ENCODE data around the gene WNT10A.

DNA sequence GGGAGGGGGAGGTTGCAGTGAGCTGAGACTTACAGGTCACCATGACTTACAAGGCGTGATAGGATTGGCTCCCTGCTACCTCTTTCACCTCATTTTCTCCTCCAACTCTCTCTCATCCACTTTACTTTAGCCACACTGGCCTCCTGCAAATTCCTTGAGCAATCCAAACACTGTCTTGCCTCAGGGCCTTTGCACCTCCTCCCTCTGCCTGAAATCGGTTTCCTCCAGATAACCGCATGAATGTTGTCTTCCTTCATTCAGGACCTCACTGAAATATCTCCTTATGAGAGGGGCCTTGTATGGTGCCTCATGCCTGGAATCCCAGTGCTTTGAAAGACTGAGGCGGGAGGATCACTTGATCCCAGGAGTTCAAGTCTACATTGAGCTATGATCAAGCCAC lies 21.8 kb downstream of the WNT10A start:
- TF ChIP-seq KDM1A (IDR thresholded peaks at IDR 0.05; ENCODE audit: borderline replicate concordance): no peak
- no peak for TF ChIP-seq FOXK2 (IDR thresholded peaks at IDR 0.05)
- no peak for TF ChIP-seq CHD2 (IDR thresholded peaks at IDR 0.05; ENCODE audit: borderline replicate concordance, low read depth, low read length)
- TF ChIP-seq, protein P1, sequence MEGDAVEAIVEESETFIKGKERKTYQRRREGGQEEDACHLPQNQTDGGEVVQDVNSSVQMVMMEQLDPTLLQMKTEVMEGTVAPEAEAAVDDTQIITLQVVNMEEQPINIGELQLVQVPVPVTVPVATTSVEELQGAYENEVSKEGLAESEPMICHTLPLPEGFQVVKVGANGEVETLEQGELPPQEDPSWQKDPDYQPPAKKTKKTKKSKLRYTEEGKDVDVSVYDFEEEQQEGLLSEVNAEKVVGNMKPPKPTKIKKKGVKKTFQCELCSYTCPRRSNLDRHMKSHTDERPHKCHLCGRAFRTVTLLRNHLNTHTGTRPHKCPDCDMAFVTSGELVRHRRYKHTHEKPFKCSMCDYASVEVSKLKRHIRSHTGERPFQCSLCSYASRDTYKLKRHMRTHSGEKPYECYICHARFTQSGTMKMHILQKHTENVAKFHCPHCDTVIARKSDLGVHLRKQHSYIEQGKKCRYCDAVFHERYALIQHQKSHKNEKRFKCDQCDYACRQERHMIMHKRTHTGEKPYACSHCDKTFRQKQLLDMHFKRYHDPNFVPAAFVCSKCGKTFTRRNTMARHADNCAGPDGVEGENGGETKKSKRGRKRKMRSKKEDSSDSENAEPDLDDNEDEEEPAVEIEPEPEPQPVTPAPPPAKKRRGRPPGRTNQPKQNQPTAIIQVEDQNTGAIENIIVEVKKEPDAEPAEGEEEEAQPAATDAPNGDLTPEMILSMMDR (IDR thresholded peaks at IDR 0.05 in 2 of 3, conservative IDR thresholded peaks at IDR 0.05 in 1 of 3; ENCODE audit: control insufficient read depth in 2 of 3, extremely low read depth in 1 of 3, insufficient read depth in 1 of 3, low read depth in 3 of 3, low read length in 3 of 3): no peak
- no peak for TF ChIP-seq MXI1 (IDR thresholded peaks at IDR 0.05; ENCODE audit: low read depth, low read length)
- TF ChIP-seq NFYA (IDR thresholded peaks at IDR 0.05; ENCODE audit: borderline replicate concordance, low read depth, low read length): no peak
- TF ChIP-seq, protein P2, sequence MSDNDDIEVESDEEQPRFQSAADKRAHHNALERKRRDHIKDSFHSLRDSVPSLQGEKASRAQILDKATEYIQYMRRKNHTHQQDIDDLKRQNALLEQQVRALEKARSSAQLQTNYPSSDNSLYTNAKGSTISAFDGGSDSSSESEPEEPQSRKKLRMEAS (IDR thresholded peaks at IDR 0.05; ENCODE audit: low read depth, low read length): no peak
- no peak for TF ChIP-seq SIN3A (IDR thresholded peaks at IDR 0.05; ENCODE audit: low read depth, low read length)

All from GM12878 (cell line).